Measurements from ENCODE around the gene GALNS.

GALNS gene

GRCh38 chr16:88881675-88882357 is 25.1 kb upstream of the GALNS start:
- H3K79me2 ChIP-seq (ENCODE audit: insufficient read depth, low read length): no peaks in the 10 kb centered on the region
- H3K4me1 ChIP-seq (ENCODE audit: insufficient read depth, low read length, severe bottlenecking): no peaks in the 10 kb centered on the region
- H4K20me1 ChIP-seq (ENCODE audit: insufficient read depth, low read length): no peaks in the 10 kb centered on the region
- no peaks in the 10 kb centered on the region for H3F3A ChIP-seq (ENCODE audit: insufficient read depth, low read length)
- H3K4me2 ChIP-seq (ENCODE audit: low read length): no peak overlapping the region
- no peaks in the 10 kb centered on the region for H3K9me3 ChIP-seq (ENCODE audit: low read length)
- TF ChIP-seq EZH2 (IDR thresholded peaks at IDR 0.05; ENCODE audit: borderline replicate concordance, low read length) (no peak), CTCF (IDR thresholded peaks at IDR 0.05; ENCODE audit: low read length) (no peak)
- no peak overlapping the region for H3K4me3 ChIP-seq (ENCODE audit: low read depth, low read length, poor library complexity, severe bottlenecking)
- H3K27me3 ChIP-seq (ENCODE audit: insufficient read depth, low read length): no peaks in the 10 kb centered on the region
- no peak overlapping the region for H3K27ac ChIP-seq (ENCODE audit: low read depth, low read length, poor library complexity, severe bottlenecking)
- no peak overlapping the region for H2AFZ ChIP-seq (ENCODE audit: low read length)
- no peak overlapping the region for H3K9ac ChIP-seq (ENCODE audit: low read length)
- H3K9me2 ChIP-seq (ENCODE audit: low read depth, low read length): no peaks in the 10 kb centered on the region
- peaks cover 26% of the 10 kb centered on the region for H3K36me3 ChIP-seq (ENCODE audit: insufficient read depth, low read length)

GRCh38 chr16:88881007-88881615 is 24.4 kb upstream of the GALNS start:
- H3K36me3 ChIP-seq (ENCODE audit: insufficient read depth, low read length): peaks cover 30% of the 10 kb centered on the region
- H3K4me2 ChIP-seq (ENCODE audit: low read length): no peak overlapping the region
- no peaks in the 10 kb centered on the region for H3F3A ChIP-seq (ENCODE audit: insufficient read depth, low read length)
- H3K9ac ChIP-seq (ENCODE audit: low read length): no peak overlapping the region
- no peak overlapping the region for H3K4me3 ChIP-seq (ENCODE audit: low read depth, low read length, poor library complexity, severe bottlenecking)
- no peaks in the 10 kb centered on the region for H3K79me2 ChIP-seq (ENCODE audit: insufficient read depth, low read length)
- TF ChIP-seq CTCF (IDR thresholded peaks at IDR 0.05; ENCODE audit: low read length) (no peak), EZH2 (IDR thresholded peaks at IDR 0.05; ENCODE audit: borderline replicate concordance, low read length) (no peak)
- no peaks in the 10 kb centered on the region for H3K9me2 ChIP-seq (ENCODE audit: low read depth, low read length)
- H3K27me3 ChIP-seq (ENCODE audit: insufficient read depth, low read length): no peaks in the 10 kb centered on the region
- H3K27ac ChIP-seq (ENCODE audit: low read depth, low read length, poor library complexity, severe bottlenecking): no peak overlapping the region
- H2AFZ ChIP-seq (ENCODE audit: low read length): no peak overlapping the region
- H4K20me1 ChIP-seq (ENCODE audit: insufficient read depth, low read length): no peaks in the 10 kb centered on the region
- no peaks in the 10 kb centered on the region for H3K4me1 ChIP-seq (ENCODE audit: insufficient read depth, low read length, severe bottlenecking)
- no peaks in the 10 kb centered on the region for H3K9me3 ChIP-seq (ENCODE audit: low read length)

- Histone ChIP-seq H3K4me1 (ENCODE audit: insufficient read depth, low read length, severe bottlenecking) (no peaks in the 10 kb centered on the region), H3K27ac (ENCODE audit: low read depth, low read length, poor library complexity, severe bottlenecking) (no peak overlapping the region), H2AFZ (ENCODE audit: low read length) (no peak overlapping the region), H4K20me1 (ENCODE audit: insufficient read depth, low read length) (no peaks in the 10 kb centered on the region), H3F3A (ENCODE audit: insufficient read depth, low read length) (no peaks in the 10 kb centered on the region), H3K9ac (ENCODE audit: low read length) (no peak overlapping the region), H3K4me3 (ENCODE audit: low read depth, low read length, poor library complexity, severe bottlenecking) (no peak overlapping the region), H3K79me2 (ENCODE audit: insufficient read depth, low read length) (no peaks in the 10 kb centered on the region), H3K27me3 (ENCODE audit: insufficient read depth, low read length) (no peaks in the 10 kb centered on the region), H3K9me2 (ENCODE audit: low read depth, low read length) (no peaks in the 10 kb centered on the region), H3K36me3 (ENCODE audit: insufficient read depth, low read length) (peaks cover 30% of the 10 kb centered on the region), H3K4me2 (ENCODE audit: low read length) (no peak overlapping the region), H3K9me3 (ENCODE audit: low read length) (no peaks in the 10 kb centered on the region)
- TF ChIP-seq CTCF (IDR thresholded peaks at IDR 0.05; ENCODE audit: low read length) (no peak), EZH2 (IDR thresholded peaks at IDR 0.05; ENCODE audit: borderline replicate concordance, low read length) (no peak)
Observed at GRCh38 chr16:88880226-88881006, 23.7 kb upstream of the GALNS start.

Data from OCI-LY1 (cell line).